ENCODE data around the gene BRSK1. TPM values are rescaled to one million over a fixed set of nuclear protein-coding genes. Genes with fewer than 3 reads are reported as not detected.

The BRSK1 gene
- total RNA-seq (2022; extraction: Qiagen RNA extraction; ENCODE audit: low read depth): 3.4 to 5.4 TPM (median 4.8 TPM) in 5 replicates

GRCh38 chr19:55283548-55284377 is at the start of gene BRSK1:
Gene BRSK1 (plus strand): TSS chr19:55283997. CDS start chr19:55284443, 446 bp downstream.

GRCh38 chr19:55258828-55259539 is 24.8 kb upstream of the BRSK1 start, which contains the start of gene PPP6R1:
Gene PPP6R1 (minus strand): TSS chr19:55259017. CDS start chr19:55247103, 11,914 bp downstream.

GRCh38 chr19:55279770-55280643 is 3.8 kb upstream of the BRSK1 start, which contains the start of gene HSPBP1:
Gene HSPBP1 (minus strand): TSS chr19:55280110. CDS start chr19:55279608, 502 bp downstream.

GRCh38 chr19:55325172-55325571 is 41.4 kb downstream of the BRSK1 start, which contains the start of gene TMEM150B:
Gene TMEM150B (minus strand): TSS chr19:55325341. CDS start chr19:55321036, 4,305 bp downstream.

GRCh38 chr19:55339105-55339888 is 55.5 kb downstream of the BRSK1 start, which contains the start of gene KMT5C:
Gene KMT5C (plus strand): TSS chr19:55339876. CDS start chr19:55341937, 2,061 bp downstream.

GRCh38 chr19:55354698-55355212 is 71.0 kb downstream of the BRSK1 start, which contains the start of gene COX6B2:
Gene COX6B2 (minus strand): TSS chr19:55354719. CDS start chr19:55354521, 198 bp downstream.

Other genes with a start within 250 kb of the BRSK1 start
- gene GP6, start 245.7 kb upstream of the BRSK1 start, total RNA-seq (2022; extraction: Qiagen RNA extraction; ENCODE audit: low read depth): 0.07 to 0.15 TPM (median 0.12 TPM) in 4 of 5 replicates, not detected in the other
- 16.7 to 21.1 TPM (median 20.7 TPM) in 5 replicates for gene RDH13, start 220.8 kb upstream of the BRSK1 start, total RNA-seq (2022; extraction: Qiagen RNA extraction; ENCODE audit: low read depth)
- gene EPS8L1, start 208.1 kb upstream of the BRSK1 start, total RNA-seq (2022; extraction: Qiagen RNA extraction; ENCODE audit: low read depth): 2.8 to 5.9 TPM (median 5.7 TPM) in 5 replicates
- 57.3 to 91.8 TPM (median 81.7 TPM) in 5 replicates for gene PPP1R12C, start 166.4 kb upstream of the BRSK1 start, total RNA-seq (2022; extraction: Qiagen RNA extraction; ENCODE audit: low read depth)
- gene TNNT1, start 134.8 kb upstream of the BRSK1 start, total RNA-seq (2022; extraction: Qiagen RNA extraction; ENCODE audit: low read depth): 116 to 141 TPM (median 128 TPM) in 5 replicates
- 7.0 to 9.0 TPM (median 8.4 TPM) in 5 replicates for gene TNNI3, start 126.3 kb upstream of the BRSK1 start, total RNA-seq (2022; extraction: Qiagen RNA extraction; ENCODE audit: low read depth)
- 5.6 to 6.5 TPM (median 6.0 TPM) in 5 replicates for gene DNAAF3, start 117.4 kb upstream of the BRSK1 start, total RNA-seq (2022; extraction: Qiagen RNA extraction; ENCODE audit: low read depth)
- 2.5 to 5.1 TPM (median 3.9 TPM) in 5 replicates for gene SYT5, start 103.7 kb upstream of the BRSK1 start, total RNA-seq (2022; extraction: Qiagen RNA extraction; ENCODE audit: low read depth)
- gene PTPRH, start 74.5 kb upstream of the BRSK1 start, total RNA-seq (2022; extraction: Qiagen RNA extraction; ENCODE audit: low read depth): 3.7 to 7.4 TPM (median 4.9 TPM) in 5 replicates
- gene TMEM86B, start 55.2 kb upstream of the BRSK1 start, total RNA-seq (2022; extraction: Qiagen RNA extraction; ENCODE audit: low read depth): 3.2 to 7.0 TPM (median 4.7 TPM) in 5 replicates
- gene PPP6R1, start 25.0 kb upstream of the BRSK1 start, total RNA-seq (2022; extraction: Qiagen RNA extraction; ENCODE audit: low read depth): 93.5 to 137 TPM (median 122 TPM) in 5 replicates
- gene HSPBP1, start 3.9 kb upstream of the BRSK1 start, total RNA-seq (2022; extraction: Qiagen RNA extraction; ENCODE audit: low read depth): 118 to 148 TPM (median 139 TPM) in 5 replicates
- gene TMEM150B, start 41.3 kb downstream of the BRSK1 start, total RNA-seq (2022; extraction: Qiagen RNA extraction; ENCODE audit: low read depth): not detected in 5 replicates
- 7.5 to 12.2 TPM (median 9.8 TPM) in 5 replicates for gene KMT5C, start 55.9 kb downstream of the BRSK1 start, total RNA-seq (2022; extraction: Qiagen RNA extraction; ENCODE audit: low read depth)
- gene COX6B2, start 70.7 kb downstream of the BRSK1 start, total RNA-seq (2022; extraction: Qiagen RNA extraction; ENCODE audit: low read depth): 0.93 to 1.6 TPM (median 1.0 TPM) in 5 replicates
- gene GARIN5B, start 79.3 kb downstream of the BRSK1 start, total RNA-seq (2022; extraction: Qiagen RNA extraction; ENCODE audit: low read depth): 0.11 to 0.24 TPM (median 0.18 TPM) in 5 replicates
- gene IL11, start 86.5 kb downstream of the BRSK1 start, total RNA-seq (2022; extraction: Qiagen RNA extraction; ENCODE audit: low read depth): 80.6 to 115 TPM (median 100 TPM) in 5 replicates
- gene TMEM190, start 92.8 kb downstream of the BRSK1 start, total RNA-seq (2022; extraction: Qiagen RNA extraction; ENCODE audit: low read depth): 1.2 to 3.3 TPM (median 2.2 TPM) in 5 replicates
- gene TMEM238, start 100.3 kb downstream of the BRSK1 start, total RNA-seq (2022; extraction: Qiagen RNA extraction; ENCODE audit: low read depth): 2.3 to 10.5 TPM (median 6.4 TPM) in 5 replicates
- 2,493 to 3,190 TPM (median 2,735 TPM) in 5 replicates for gene RPL28, start 101.9 kb downstream of the BRSK1 start, total RNA-seq (2022; extraction: Qiagen RNA extraction; ENCODE audit: low read depth)
- 269 to 476 TPM (median 433 TPM) in 5 replicates for gene UBE2S, start 123.8 kb downstream of the BRSK1 start, total RNA-seq (2022; extraction: Qiagen RNA extraction; ENCODE audit: low read depth)
- gene SHISA7, start 159.3 kb downstream of the BRSK1 start, total RNA-seq (2022; extraction: Qiagen RNA extraction; ENCODE audit: low read depth): 0.01 TPM in 1 of 5 replicates, not detected in the others
- gene ISOC2, start 177.6 kb downstream of the BRSK1 start, total RNA-seq (2022; extraction: Qiagen RNA extraction; ENCODE audit: low read depth): 54.0 to 64.5 TPM (median 63.3 TPM) in 5 replicates
- not detected in 5 replicates for gene C19orf85, start 180.8 kb downstream of the BRSK1 start, total RNA-seq (2022; extraction: Qiagen RNA extraction; ENCODE audit: low read depth)
- gene ZNF628, start 192.6 kb downstream of the BRSK1 start, total RNA-seq (2022; extraction: Qiagen RNA extraction; ENCODE audit: low read depth): 3.7 to 10.2 TPM (median 6.9 TPM) in 5 replicates
- 38.9 to 58.1 TPM (median 52.3 TPM) in 5 replicates for gene NAT14, start 201.2 kb downstream of the BRSK1 start, total RNA-seq (2022; extraction: Qiagen RNA extraction; ENCODE audit: low read depth)
- 0.57 to 1.6 TPM (median 0.99 TPM) in 5 replicates for gene SSC5D, start 204.4 kb downstream of the BRSK1 start, total RNA-seq (2022; extraction: Qiagen RNA extraction; ENCODE audit: low read depth)